MM.1S (cell line): ENCODE results near the gene ADAMTS2.

ENCODE experiments used
- DNase-seq: peaks from one replicate; pipeline ENCODE4 v3.0.0-alpha.2; 2015
- H2AFZ ChIP-seq: fragments of 300-600 bp; sonication (generic); 2 replicates; pipeline ENCODE4 v1.6.0; 2016; ENCODE audit warnings: antibody characterized with exemption, low read length
- H3F3A ChIP-seq: fragments of 300-600 bp; sonication (generic); 2 replicates; pipeline ENCODE4 v1.6.1; 2016; ENCODE audit warnings: mild to moderate bottlenecking, antibody characterized with exemption, low read length, moderate library complexity, mixed read lengths; ENCODE audit not compliant: insufficient read depth
- H3K27ac ChIP-seq: fragments of 300-600 bp; sonication (generic); 2 replicates; pipeline ENCODE4 v1.5.1; 2016; ENCODE audit warnings: mild to moderate bottlenecking, low read length
- H3K27me3 ChIP-seq: fragments of 300-600 bp; sonication (generic); replicated peaks from 2 replicates; pipeline ENCODE4 v1.6.0; 2016; ENCODE audit warnings: low read length; ENCODE audit not compliant: insufficient read depth
- H3K36me3 ChIP-seq: fragments of 300-600 bp; sonication (generic); replicated peaks from 2 replicates; pipeline ENCODE4 v1.6.1; 2016; ENCODE audit warnings: mild to moderate bottlenecking, low read length, mixed read lengths; ENCODE audit not compliant: insufficient read depth
- H3K4me1 ChIP-seq: fragments of 300-600 bp; sonication (generic); 2 replicates; pipeline ENCODE4 v1.6.1; 2016; ENCODE audit warnings: low read length, mixed read lengths
- H3K4me2 ChIP-seq: fragments of 300-600 bp; sonication (generic); 2 replicates; pipeline ENCODE4 v1.6.0; 2016; ENCODE audit warnings: low read depth, low read length
- H3K4me3 ChIP-seq: fragments of 300-600 bp; sonication (generic); 2 replicates; pipeline ENCODE4 v1.5.1; 2016; ENCODE audit warnings: low read length, mixed read lengths
- H3K79me2 ChIP-seq: fragments of 300-600 bp; sonication (generic); 2 replicates; pipeline ENCODE4 v1.6.1; 2016; ENCODE audit warnings: mixed run types, low read length, mixed read lengths
- H3K9ac ChIP-seq: fragments of 300-600 bp; sonication (generic); 2 replicates; pipeline ENCODE4 v1.6.1; 2016; ENCODE audit warnings: low read length, mixed read lengths
- H3K9me2 ChIP-seq: fragments of 300-600 bp; sonication (generic); replicated peaks from 2 replicates; pipeline ENCODE4 v1.6.1; 2016; ENCODE audit warnings: mild to moderate bottlenecking, low read length, mixed read lengths; ENCODE audit not compliant: insufficient read depth
- H3K9me3 ChIP-seq: fragments of 300-600 bp; sonication (generic); replicated peaks from 2 replicates; pipeline ENCODE4 v1.6.1; 2016; ENCODE audit warnings: mild to moderate bottlenecking, low read length, mixed read lengths; ENCODE audit not compliant: insufficient read depth
- H4K20me1 ChIP-seq: fragments of 300-600 bp; sonication (generic); 2 replicates; pipeline ENCODE4 v1.6.1; 2016; ENCODE audit warnings: mild to moderate bottlenecking, low read length, moderate library complexity, mixed read lengths; ENCODE audit not compliant: insufficient read depth
- EZH2 ChIP-seq: fragments of 300-600 bp; sonication (generic); optimal IDR thresholded peaks from 2 replicates; pipeline ENCODE3; 2017; ENCODE audit warnings: low read depth, mild to moderate bottlenecking, antibody characterized with exemption, low read length, mixed read lengths
- EZH2phosphoT487 ChIP-seq: fragments of 300-600 bp; sonication (generic); IDR thresholded peaks from 2 replicates; pipeline ENCODE4 v1.6.1; 2018; ENCODE audit warnings: antibody characterized with exemption, low read length
- TF ChIP-seq, protein P1 (sequence below): fragments of 300-600 bp; sonication (generic); IDR thresholded peaks from 2 replicates; pipeline ENCODE4 v1.5.1; 2016; ENCODE audit warnings: antibody characterized with exemption, low read length, mixed read lengths

ADAMTS2 gene

GRCh38 chr5:179188636-179189035 is 156.6 kb downstream of the ADAMTS2 start:
- Histone ChIP-seq H4K20me1 (no peaks in the 10 kb centered on the region), H3K79me2 (no peaks in the 10 kb centered on the region), H3K4me2 (no peak overlapping the region), H3K27me3 (peaks cover 5% of the 10 kb centered on the region), H3K4me1 (no peaks in the 10 kb centered on the region), H3K9me3 (no peaks in the 10 kb centered on the region), H3K27ac (no peak overlapping the region), H3K4me3 (no peak overlapping the region), H2AFZ (no peak overlapping the region), H3K36me3 (no peaks in the 10 kb centered on the region), H3F3A (no peaks in the 10 kb centered on the region), H3K9me2 (no peaks in the 10 kb centered on the region), H3K9ac (no peak overlapping the region)
- TF ChIP-seq EZH2 (no peak), EZH2phosphoT487 (no peak)
- TF ChIP-seq, protein P1, sequence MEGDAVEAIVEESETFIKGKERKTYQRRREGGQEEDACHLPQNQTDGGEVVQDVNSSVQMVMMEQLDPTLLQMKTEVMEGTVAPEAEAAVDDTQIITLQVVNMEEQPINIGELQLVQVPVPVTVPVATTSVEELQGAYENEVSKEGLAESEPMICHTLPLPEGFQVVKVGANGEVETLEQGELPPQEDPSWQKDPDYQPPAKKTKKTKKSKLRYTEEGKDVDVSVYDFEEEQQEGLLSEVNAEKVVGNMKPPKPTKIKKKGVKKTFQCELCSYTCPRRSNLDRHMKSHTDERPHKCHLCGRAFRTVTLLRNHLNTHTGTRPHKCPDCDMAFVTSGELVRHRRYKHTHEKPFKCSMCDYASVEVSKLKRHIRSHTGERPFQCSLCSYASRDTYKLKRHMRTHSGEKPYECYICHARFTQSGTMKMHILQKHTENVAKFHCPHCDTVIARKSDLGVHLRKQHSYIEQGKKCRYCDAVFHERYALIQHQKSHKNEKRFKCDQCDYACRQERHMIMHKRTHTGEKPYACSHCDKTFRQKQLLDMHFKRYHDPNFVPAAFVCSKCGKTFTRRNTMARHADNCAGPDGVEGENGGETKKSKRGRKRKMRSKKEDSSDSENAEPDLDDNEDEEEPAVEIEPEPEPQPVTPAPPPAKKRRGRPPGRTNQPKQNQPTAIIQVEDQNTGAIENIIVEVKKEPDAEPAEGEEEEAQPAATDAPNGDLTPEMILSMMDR, result no peak
- no peak for DNase-seq

- H2AFZ ChIP-seq, result no peak overlapping the region
- no peak overlapping the region for H3K9ac ChIP-seq
- no peaks in the 10 kb centered on the region for H3K79me2 ChIP-seq
- no peaks in the 10 kb centered on the region for H3K4me1 ChIP-seq
- H3K4me3 ChIP-seq, result no peak overlapping the region
- no peak for DNase-seq
- no peaks in the 10 kb centered on the region for H3K9me3 ChIP-seq
- no peaks in the 10 kb centered on the region for H4K20me1 ChIP-seq
- H3K9me2 ChIP-seq, result no peaks in the 10 kb centered on the region
- no peak for TF ChIP-seq EZH2phosphoT487
- TF ChIP-seq, protein P1, result no peak
- TF ChIP-seq EZH2, result no peak
- H3K27ac ChIP-seq, result no peak overlapping the region
- H3K4me2 ChIP-seq, result no peak overlapping the region
- no peaks in the 10 kb centered on the region for H3F3A ChIP-seq
- H3K36me3 ChIP-seq, result no peaks in the 10 kb centered on the region
- peaks cover 5% of the 10 kb centered on the region for H3K27me3 ChIP-seq
Observed at GRCh38 chr5:179187681-179188575, 157.3 kb downstream of the ADAMTS2 start.

DNA sequence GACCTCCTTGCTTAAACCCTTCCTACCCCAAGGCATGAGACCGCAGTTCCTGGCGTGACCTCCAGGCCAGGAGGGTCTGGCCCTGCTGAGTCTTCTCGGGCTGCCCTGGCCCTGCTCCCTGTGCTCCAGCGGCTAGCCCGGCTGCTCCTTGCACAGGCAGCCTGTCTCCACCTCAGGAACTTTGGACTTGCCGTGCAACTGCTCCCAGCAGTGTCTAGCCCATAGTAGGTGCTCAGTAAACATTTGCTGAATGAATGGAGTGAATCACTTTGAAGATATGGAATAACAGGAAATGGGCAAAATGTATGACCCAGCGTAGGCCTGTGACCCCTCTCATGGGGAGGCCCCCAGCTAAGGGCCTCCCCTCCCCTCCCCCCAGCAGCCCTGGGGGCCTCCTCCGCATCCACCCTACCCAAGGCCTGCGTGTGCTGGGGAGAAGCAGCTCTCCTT is 158.0 kb downstream of the ADAMTS2 start:
- Histone ChIP-seq H3K36me3 (no peaks in the 10 kb centered on the region), H2AFZ (no peak overlapping the region), H3K9me3 (no peaks in the 10 kb centered on the region), H3K27ac (no peak overlapping the region), H3K9me2 (no peaks in the 10 kb centered on the region), H4K20me1 (no peaks in the 10 kb centered on the region), H3K4me3 (no peak overlapping the region), H3K9ac (no peak overlapping the region), H3F3A (no peaks in the 10 kb centered on the region), H3K79me2 (no peaks in the 10 kb centered on the region), H3K4me1 (no peaks in the 10 kb centered on the region), H3K4me2 (no peak overlapping the region), H3K27me3 (peaks cover 5% of the 10 kb centered on the region)
- no peak for TF ChIP-seq EZH2
- no peak for DNase-seq

GRCh38 chr5:179186801-179187200 is 158.5 kb downstream of the ADAMTS2 start:
- no peak for DNase-seq
- Histone ChIP-seq H3K9me2 (no peaks in the 10 kb centered on the region), H3F3A (no peaks in the 10 kb centered on the region), H3K79me2 (no peaks in the 10 kb centered on the region), H3K27me3 (peaks cover 5% of the 10 kb centered on the region), H2AFZ (no peak overlapping the region), H3K4me2 (no peak overlapping the region), H3K36me3 (no peaks in the 10 kb centered on the region), H3K9ac (no peak overlapping the region), H3K4me3 (no peak overlapping the region), H4K20me1 (no peaks in the 10 kb centered on the region), H3K9me3 (no peaks in the 10 kb centered on the region), H3K4me1 (no peaks in the 10 kb centered on the region), H3K27ac (no peak overlapping the region)
- TF ChIP-seq EZH2 (no peak), EZH2phosphoT487 (no peak)
- TF ChIP-seq, protein P1, result no peak
